ENCODE measurements around the gene PCYT2. TPM values are rescaled to one million over a fixed set of nuclear protein-coding genes. Genes with fewer than 3 reads are reported as not detected.

The PCYT2 gene
- total and polyA plus RNA-seq, 9 of the 15 experiments (the other 6 are each of a cell fraction or from before 2014, with no cell fraction given), result 0.92 to 134 (median 82.5) TPM

GRCh38 chr17:81859906-81860755 lies 51.1 kb downstream of the PCYT2 start, which contains the start of gene P4HB (continued):
- TF ChIP-seq CEBPG (CRISPR knock-in tag; IDR thresholded peaks at IDR 0.05) (no peak), CEBPG (tag; conservative IDR thresholded peaks at IDR 0.05 in 1 of 2, IDR thresholded peaks at IDR 0.05 in 1 of 2) (no peak), TAF15 (IDR thresholded peaks at IDR 0.05; ENCODE audit: low read depth, low read length) (no peak), ZNF583 (CRISPR knock-in tag; IDR thresholded peaks at IDR 0.05) (peak; percentile 92; the same call in 1 of the 2 replicates), EGR1 (conservative IDR thresholded peaks at IDR 0.05) (peak; percentile 50), SUPT5H (IDR thresholded peaks at IDR 0.05) (peak; percentile 73), POLR2AphosphoS5 (IDR thresholded peaks at IDR 0.05; ENCODE audit: control insufficient read depth, insufficient read depth, low read depth, low read length) (peak; percentile 85), RFX5 (IDR thresholded peaks at IDR 0.05; ENCODE audit: low read depth, low read length) (peak; percentile 40; the same call in 1 of the 2 replicates), CBX1 (IDR thresholded peaks at IDR 0.05; ENCODE audit: low read depth) (peak; percentile 86; the same call in 1 of the 2 replicates), NFXL1 (CRISPR knock-in tag; IDR thresholded peaks at IDR 0.05) (peak; percentile 89; the same call in 1 of the 2 replicates), POLR2G (IDR thresholded peaks at IDR 0.05; ENCODE audit: low read depth, low read length) (peak; percentile 94), ZNF146 (CRISPR knock-in tag; IDR thresholded peaks at IDR 0.05; ENCODE audit: unreplicated experiment) (no peak), CCNT2 (IDR thresholded peaks at IDR 0.05; ENCODE audit: borderline replicate concordance, extremely low read depth, insufficient read length, low read depth, low read length) (peak; percentile 82), ZFP91 (CRISPR knock-in tag; IDR thresholded peaks at IDR 0.05) (no peak), FUS (optimal IDR thresholded peaks at IDR 0.05; ENCODE audit: low read depth, low read length) (peak; percentile 83), PTBP1 (IDR thresholded peaks at IDR 0.05; ENCODE audit: low read depth, low read length) (no peak), GTF2F1 (IDR thresholded peaks at IDR 0.05; ENCODE audit: low read depth, low read length) (peak; percentile 80; the same call in 1 of the 2 replicates), FOXK2 (conservative IDR thresholded peaks at IDR 0.05 in 1 of 2, IDR thresholded peaks at IDR 0.05 in 1 of 2; ENCODE audit: low read depth in 2 of 2) (no peak)
- TF ChIP-seq, protein P1, sequence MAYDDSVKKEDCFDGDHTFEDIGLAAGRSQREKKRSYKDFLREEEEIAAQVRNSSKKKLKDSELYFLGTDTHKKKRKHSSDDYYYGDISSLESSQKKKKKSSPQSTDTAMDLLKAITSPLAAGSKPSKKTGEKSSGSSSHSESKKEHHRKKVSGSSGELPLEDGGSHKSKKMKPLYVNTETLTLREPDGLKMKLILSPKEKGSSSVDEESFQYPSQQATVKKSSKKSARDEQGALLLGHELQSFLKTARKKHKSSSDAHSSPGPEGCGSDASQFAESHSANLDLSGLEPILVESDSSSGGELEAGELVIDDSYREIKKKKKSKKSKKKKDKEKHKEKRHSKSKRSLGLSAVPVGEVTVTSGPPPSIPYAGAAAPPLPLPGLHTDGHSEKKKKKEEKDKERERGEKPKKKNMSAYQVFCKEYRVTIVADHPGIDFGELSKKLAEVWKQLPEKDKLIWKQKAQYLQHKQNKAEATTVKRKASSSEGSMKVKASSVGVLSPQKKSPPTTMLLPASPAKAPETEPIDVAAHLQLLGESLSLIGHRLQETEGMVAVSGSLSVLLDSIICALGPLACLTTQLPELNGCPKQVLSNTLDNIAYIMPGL (CRISPR knock-in tag; IDR thresholded peaks at IDR 0.05), result peak; percentile 93
- TF ChIP-seq, protein P2, sequence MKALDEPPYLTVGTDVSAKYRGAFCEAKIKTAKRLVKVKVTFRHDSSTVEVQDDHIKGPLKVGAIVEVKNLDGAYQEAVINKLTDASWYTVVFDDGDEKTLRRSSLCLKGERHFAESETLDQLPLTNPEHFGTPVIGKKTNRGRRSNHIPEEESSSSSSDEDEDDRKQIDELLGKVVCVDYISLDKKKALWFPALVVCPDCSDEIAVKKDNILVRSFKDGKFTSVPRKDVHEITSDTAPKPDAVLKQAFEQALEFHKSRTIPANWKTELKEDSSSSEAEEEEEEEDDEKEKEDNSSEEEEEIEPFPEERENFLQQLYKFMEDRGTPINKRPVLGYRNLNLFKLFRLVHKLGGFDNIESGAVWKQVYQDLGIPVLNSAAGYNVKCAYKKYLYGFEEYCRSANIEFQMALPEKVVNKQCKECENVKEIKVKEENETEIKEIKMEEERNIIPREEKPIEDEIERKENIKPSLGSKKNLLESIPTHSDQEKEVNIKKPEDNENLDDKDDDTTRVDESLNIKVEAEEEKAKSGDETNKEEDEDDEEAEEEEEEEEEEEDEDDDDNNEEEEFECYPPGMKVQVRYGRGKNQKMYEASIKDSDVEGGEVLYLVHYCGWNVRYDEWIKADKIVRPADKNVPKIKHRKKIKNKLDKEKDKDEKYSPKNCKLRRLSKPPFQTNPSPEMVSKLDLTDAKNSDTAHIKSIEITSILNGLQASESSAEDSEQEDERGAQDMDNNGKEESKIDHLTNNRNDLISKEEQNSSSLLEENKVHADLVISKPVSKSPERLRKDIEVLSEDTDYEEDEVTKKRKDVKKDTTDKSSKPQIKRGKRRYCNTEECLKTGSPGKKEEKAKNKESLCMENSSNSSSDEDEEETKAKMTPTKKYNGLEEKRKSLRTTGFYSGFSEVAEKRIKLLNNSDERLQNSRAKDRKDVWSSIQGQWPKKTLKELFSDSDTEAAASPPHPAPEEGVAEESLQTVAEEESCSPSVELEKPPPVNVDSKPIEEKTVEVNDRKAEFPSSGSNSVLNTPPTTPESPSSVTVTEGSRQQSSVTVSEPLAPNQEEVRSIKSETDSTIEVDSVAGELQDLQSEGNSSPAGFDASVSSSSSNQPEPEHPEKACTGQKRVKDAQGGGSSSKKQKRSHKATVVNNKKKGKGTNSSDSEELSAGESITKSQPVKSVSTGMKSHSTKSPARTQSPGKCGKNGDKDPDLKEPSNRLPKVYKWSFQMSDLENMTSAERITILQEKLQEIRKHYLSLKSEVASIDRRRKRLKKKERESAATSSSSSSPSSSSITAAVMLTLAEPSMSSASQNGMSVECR (CRISPR knock-in tag; IDR thresholded peaks at IDR 0.05), result peak; percentile 47
